ENCODE measurements around the gene MARCHF7.
"Not testable (repeated sequence)": the region's sequence is repeated elsewhere in the genome, so short reads cannot be mapped to it uniquely, and the experiment has no call there.

Gene MARCHF7

DNA sequence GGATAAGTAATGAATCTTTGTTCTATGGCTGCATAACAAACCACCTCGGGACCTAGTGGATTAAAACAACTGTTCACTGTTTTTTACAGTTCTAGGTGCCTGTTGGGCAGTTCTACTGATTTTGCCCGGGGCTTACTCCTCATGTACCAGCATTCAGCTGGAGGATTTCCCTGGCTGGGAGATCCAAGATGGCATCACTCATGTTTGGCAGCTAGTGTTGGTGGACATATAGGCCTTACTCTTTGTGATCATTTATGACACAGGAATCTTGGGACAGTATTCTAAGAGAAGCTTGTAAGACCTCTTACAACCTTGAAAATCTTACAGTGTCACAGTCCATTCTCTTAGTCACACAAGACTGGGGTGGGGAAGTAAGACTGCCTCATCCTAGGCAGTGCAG lies 4.6 kb downstream of the MARCHF7 start:
- no peak for DNase-seq (ENCODE audit: low read depth in 2 of 2)

DNA sequence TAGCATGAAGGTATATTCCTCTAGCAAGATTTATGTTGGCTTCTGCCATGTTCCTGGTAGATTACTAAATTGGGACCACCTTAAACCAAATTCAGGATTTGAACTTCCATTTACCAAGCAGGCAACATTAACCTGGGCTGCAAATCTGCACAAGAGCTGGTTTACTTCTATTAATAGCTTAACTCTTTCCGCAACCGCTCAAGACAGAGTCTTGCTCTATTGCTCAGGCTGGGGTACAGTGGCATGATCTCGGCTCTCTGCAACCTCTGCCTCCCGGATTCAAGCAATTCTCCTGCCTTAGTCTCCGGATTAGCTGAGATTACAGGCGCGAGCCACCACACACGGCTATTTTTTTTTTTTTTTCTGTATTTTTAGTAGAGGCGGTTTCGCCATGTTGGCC lies 8.4 kb downstream of the MARCHF7 start:
- DNase-seq (ENCODE audit: low read depth in 2 of 2) = no peak

- no peak for DNase-seq (ENCODE audit: low read depth in 2 of 2)
Observed at GRCh38 chr2:159722580-159722979, 10.3 kb downstream of the MARCHF7 start.

GRCh38 chr2:159724795-159725572 lies 12.7 kb downstream of the MARCHF7 start:
- not testable (repeated sequence) for DNase-seq (ENCODE audit: low read depth in 2 of 2)

- DNase-seq (ENCODE audit: low read depth in 2 of 2) = no peak
Observed at GRCh38 chr2:159725713-159726112, 13.4 kb downstream of the MARCHF7 start.

DNA sequence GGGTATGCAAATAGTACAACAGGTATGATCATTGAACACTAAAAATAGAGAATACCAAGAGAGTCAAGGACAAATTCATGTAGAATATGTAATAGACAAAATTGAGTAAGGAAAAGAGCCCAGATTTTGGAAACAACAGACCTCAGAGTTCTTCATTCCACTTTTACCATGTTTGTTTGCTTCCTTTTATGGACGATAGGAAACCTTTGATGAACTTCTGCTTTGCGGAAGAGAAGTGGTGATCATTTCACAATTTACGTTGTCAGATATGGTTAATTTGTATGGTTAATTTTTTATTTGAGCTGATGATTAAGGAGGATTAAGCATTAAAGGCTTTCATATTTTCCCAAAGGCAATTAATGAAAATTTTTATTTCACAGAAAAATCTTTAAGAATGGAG lies 16.3 kb downstream of the MARCHF7 start:
- DNase-seq (ENCODE audit: low read depth in 2 of 2) = no peak

DNA sequence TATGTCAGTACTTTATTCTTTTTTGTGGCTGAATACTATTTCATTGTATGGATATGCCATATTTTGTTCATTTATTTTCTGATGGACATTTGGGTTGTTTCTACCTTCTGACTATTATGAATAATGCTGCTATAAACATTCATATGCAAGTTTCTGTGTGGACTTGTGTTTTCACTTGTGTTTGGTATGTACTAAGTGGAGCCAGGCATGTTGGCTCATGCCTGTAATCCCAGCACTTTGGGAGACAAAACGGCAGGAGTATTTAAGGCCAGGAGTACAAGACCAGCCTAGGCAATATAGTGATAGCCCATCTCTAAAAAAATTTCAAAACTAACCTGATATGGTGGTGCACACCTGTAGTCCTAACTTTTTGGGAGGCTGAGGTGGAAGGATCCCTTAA lies 23.3 kb downstream of the MARCHF7 start:
- no peak for DNase-seq (ENCODE audit: low read depth in 2 of 2)

DNA sequence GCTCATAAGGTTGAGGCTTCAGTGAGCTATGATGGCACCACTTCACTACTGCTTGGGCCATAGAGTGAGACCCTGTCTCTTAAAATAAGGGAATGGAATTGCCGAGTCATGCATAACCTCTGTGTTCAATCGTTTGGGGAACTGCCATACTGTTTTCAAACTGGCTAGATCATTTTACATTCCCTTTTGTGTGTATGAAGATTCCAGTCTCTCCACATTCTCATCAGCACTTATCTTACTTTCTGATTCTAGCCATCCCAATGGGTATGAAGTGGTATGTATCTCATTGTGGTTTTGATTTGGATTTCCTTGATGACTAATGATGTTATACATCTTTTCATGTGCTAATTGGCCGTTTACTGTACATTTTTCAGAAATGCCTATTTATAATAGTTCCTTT lies 23.7 kb downstream of the MARCHF7 start:
- no peak for DNase-seq (ENCODE audit: low read depth in 2 of 2)

DNA sequence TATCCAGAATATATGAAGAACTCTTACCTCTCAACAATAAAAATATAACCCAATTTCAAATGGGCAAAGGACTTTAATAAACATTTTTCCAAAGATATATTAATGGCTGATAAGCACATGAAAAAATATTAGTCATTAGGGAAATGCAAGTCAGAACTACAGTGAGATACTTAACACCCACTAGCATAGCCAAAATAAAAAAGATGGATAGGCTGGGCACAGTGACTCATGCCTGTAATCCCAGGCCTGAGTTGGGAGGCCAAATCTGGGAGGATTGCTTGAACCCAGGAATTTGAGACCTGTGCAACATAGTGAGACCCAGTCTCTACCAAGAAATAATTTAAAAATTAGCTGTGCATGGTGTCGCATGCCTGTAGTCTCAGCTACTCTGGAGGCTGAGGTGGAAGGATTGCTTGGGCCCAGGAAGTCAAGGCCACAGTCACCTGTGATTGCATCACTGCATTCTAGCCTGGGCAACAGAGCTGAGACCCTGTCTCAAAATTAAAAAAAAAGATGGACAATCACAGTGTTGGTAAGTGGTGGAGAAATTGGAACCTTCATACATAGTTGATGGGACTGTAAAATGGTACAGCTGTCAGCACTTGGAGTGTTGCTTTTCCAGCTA lies 25.1 kb downstream of the MARCHF7 start:
- no peak for DNase-seq (ENCODE audit: low read depth in 2 of 2)

GRCh38 chr2:159737917-159738296 lies 25.6 kb downstream of the MARCHF7 start:
- no peak for DNase-seq (ENCODE audit: low read depth in 2 of 2)

DNA sequence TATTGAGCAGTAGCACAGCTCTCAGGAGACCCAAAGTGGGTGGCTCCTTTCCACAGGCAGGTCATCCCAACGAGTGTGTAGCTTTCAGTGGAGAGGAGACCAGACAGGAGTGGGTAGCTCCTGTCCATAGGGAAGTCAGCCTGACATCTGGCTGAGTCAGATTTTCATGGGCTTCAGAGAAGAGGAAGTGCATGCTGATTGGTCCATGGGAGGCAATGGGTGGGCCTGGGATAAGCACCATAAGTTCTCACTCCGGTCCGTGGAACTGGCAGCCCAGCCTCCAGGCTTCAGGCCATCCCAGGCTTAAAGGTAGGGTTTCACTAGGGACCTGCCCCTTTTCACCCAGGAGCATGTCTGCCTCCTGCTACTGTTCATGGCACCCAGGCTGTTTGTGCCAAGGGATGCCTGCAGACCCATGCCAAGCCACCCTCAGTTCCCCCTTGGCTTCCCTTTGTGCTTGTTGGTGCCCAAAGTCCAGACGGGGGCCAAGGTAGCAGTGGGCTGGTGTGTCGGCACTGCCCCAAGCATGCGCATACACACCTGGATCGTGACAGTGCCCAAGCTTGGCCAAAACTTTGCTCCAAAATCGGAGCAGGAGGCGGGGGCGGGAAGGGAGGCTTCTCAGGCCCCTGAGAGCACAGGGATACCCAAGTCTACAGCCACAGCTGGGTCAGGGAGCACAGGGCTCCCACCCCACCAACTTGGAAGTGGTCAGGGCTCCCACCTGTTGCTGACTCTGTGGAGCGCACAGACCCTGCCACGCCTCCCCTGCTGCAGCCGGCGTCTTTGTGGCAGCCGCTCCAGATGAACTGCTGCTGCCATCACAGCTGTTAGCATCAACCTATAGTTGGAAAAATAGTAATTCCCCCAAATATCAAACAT lies 26.4 kb downstream of the MARCHF7 start:
- DNase-seq (ENCODE audit: low read depth in 2 of 2) = no peak

DNA sequence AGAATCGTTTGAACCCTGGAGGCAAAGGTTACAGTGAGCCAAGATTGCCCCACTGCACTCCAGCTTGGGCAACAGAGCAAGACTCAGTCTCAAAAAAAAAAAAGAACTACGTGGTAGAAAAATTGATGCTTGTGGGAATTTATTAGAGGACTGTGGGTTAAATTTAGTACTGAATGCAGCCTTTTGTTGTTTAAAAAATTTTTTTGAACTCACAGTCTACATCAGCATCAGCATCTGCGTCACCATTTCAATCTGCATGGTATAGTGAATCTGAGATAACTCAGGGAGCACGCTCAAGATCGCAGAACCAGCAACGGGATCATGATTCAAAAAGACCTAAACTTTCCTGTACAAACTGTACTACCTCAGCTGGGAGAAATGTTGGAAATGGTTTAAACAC lies 30.5 kb downstream of the MARCHF7 start:
- DNase-seq (ENCODE audit: low read depth in 2 of 2) = no peak

GRCh38 chr2:159744363-159744762 lies 32.1 kb downstream of the MARCHF7 start:
- no peak for DNase-seq (ENCODE audit: low read depth in 2 of 2)

DNA sequence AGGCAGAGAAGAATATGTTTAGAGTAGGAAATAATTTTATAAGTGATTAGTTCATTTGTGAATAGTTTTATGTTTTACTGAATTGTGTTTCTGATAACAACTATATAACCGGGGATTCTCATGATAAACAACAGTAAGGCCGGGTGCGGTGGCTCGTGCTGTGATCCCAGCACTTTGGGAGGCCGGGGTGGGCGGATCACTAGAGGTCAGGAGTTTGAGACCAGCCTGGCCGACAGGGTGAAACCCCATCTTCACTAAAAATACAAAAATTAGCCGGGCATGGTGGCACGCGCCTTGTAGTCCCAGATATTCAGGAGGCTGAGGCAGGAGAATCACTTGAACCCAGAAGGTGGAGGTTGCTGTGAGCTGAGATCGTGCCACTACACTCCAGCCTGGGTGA lies 32.9 kb downstream of the MARCHF7 start:
- not testable (repeated sequence) for DNase-seq (ENCODE audit: low read depth in 2 of 2)

- DNase-seq (ENCODE audit: low read depth in 2 of 2) = no peak
Observed at GRCh38 chr2:159748089-159748488, 35.8 kb downstream of the MARCHF7 start.

DNA sequence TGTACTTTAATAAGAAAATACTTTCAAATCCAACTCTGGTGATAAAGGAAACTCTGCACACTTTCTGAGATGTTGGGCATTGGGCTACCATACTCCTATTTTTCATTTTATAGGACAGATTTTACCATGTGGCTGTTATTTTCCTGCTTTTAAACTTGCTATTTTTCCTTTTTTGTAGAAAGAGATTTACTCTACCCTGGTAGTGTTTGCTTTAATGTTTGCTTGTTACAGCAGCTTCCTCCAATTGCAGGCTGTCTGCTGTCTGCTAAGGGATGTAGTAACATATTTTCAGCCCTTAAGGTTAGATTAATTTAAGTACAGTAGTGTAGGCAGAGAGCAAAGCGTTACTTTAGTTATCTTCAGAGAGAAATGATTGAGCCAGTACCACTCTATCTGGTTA lies 38.6 kb downstream of the MARCHF7 start:
- DNase-seq (ENCODE audit: low read depth in 2 of 2) = no peak

DNA sequence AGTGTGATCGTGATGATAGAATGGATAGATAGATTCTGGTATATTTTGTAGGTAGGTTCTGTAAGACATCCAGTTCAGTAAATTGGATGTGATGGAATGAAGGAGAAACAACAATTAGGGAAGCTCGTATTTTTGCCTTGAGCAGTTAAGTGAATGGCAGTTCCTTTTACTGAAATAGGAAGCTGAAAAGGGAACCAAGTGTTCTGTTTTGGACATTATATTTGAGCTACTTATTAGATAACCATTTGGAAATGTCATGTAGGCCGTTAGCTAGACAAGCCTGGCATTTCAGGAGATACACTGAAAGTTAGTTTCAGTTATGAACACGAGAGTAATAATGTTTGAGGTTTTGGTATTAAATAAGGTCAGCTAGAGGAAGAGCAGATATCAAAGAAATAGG lies 41.5 kb downstream of the MARCHF7 start:
- no peak for DNase-seq (ENCODE audit: low read depth in 2 of 2)

DNA sequence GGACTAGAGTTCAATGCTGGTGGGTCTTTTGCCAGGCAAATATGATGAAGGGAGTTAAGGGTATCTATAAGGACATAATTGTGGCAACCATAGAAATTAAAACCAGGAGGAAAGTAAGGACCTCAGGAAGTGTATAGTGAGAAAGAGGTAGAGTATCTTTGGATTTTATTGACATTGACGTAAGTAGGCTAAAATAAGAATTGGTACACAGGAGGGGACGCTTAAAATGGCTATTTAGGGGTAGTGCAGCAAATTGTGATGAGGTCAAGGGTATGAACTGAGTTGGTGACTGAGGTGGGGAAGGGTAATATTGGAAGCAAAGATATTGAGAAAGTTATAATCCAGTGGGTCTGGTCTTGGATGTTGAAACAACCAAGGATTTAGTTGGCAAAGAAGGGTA lies 42.7 kb downstream of the MARCHF7 start:
- DNase-seq (ENCODE audit: low read depth in 2 of 2) = no peak

GRCh38 chr2:159755788-159756187 lies 43.5 kb downstream of the MARCHF7 start:
- no peak for DNase-seq (ENCODE audit: low read depth in 2 of 2)

DNA sequence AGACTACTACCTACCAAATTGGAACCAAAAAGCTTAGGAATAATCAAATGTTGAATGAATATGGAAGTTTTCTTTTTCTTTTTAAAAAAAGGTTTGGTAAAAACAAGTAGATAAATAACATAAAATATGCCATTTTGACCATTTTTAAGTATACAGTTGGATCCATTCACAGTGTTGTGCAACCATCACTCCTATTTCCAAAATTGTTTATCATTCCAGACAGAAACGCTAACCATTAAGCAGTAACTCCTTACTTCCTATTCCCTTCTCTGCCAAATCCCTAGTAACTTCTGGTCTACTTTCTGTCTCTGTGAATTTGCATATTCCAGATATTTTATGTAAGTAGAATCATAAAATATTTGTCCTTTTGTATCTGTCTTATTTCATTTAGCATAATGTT lies 45.9 kb downstream of the MARCHF7 start:
- DNase-seq (ENCODE audit: low read depth in 2 of 2) = no peak

DNA sequence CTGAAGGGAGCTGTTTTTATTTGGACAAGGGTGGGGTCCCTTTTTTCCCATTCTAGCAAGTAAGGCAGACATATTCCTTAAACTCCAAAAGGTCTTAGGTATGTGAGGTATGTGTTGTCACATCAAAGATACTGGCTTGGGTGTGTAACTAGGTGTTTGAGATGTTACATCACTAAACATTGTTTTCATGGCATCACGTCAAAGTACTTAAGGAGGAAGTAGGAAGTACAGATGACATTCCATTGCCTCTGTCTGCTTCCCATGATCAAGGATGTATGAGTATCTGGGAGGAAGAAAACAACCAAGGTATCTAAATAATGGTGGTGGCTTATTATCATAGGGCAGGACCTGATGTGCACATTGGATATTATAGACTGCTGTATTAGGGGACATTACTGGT lies 46.4 kb downstream of the MARCHF7 start:
- DNase-seq (ENCODE audit: low read depth in 2 of 2) = no peak

DNA sequence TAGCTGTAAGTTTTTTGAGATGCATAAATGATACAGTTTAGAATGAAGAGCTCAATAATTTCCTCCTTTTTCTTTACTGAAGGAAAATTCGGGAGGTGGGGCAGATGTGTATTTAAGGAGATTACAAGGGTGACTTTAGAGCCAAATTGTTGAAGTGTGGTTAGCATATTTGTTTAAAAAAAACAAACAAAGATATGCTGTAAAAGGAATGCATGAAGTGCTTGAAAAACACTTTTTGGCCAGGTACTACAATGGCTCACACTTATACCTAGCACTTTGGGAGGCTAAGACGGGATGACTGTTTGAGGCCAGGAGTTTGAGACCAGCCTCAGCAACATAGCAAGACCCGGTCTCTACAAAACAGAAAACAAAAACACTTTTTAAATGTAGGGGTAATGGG lies 47.3 kb downstream of the MARCHF7 start:
- no peak for DNase-seq (ENCODE audit: low read depth in 2 of 2)

DNA sequence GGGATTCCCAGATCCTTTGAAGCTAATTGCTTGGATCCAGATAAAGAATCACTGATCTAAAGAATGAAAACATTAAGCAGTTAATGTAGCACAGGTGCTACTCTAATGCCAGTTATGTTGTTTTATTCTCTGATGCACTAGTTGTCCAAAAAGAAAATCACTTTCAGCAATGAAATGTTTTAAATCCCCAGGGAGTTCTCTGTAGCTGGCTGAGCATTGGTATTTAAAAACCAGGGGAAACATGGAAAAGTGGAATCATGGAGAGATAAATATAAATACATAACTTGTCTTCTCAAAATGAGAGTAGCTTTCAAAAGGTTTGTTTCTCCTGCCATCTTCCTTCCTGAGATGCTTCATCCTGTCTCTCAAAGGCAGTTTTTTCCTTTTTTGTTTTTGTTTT lies 48.0 kb downstream of the MARCHF7 start:
- no peak for DNase-seq (ENCODE audit: low read depth in 2 of 2)

Data from stimulated activated CD4-positive, alpha-beta T cell treated with anti-CD3 and anti-CD28 coated beads, Interleukin-1b, Interleukin-23, amount 100 ng/mL, for 1 hour (primary cell).